Endothelial cell of umbilical vein (primary cell): ENCODE results near the gene CD72. TPM values are rescaled to one million over a fixed set of nuclear protein-coding genes. Genes with fewer than 3 reads are reported as not detected.

Experiments
- BruUV-seq: library from RNA; stranded (reverse); fragments of 400-500 nt; replicated peaks from 2 replicates; lab custom pipeline; 2021; lab: Mats Ljungman, UMichigan
- CTCF ChIA-PET: fragments of 300-600, 350-600 bp; sonication (Branson Sonifier 250); formaldehyde crosslinking; loops from one replicate; lab custom pipeline; 2021; ENCODE audit warnings: antibody characterized with exemption, inconsistent platforms; lab: Charles Lee
- POLR2A ChIA-PET: fragments of 300-600, 350-600 bp; sonication (Branson Sonifier 250); formaldehyde crosslinking; loops from one replicate; lab custom pipeline; 2021; ENCODE audit warnings: antibody characterized with exemption, inconsistent platforms; lab: Charles Lee
- DNase-seq: peaks from one replicate; pipeline ENCODE4 v3.0.0-alpha.2; 2011; ENCODE audit warnings: low read depth, low spot score
- FAIRE-seq: peaks from 2 replicates; lab custom pipeline; 2011; peaks lifted over from hg19 to GRCh38; lab: Jason Lieb, UNC
- H2AFZ ChIP-seq: 2 replicates; pipeline ENCODE4 v1.6.0; 2012; ENCODE audit warnings: low read depth, low read length, control low read depth, inconsistent platforms
- H3K27ac ChIP-seq: 2 replicates; pipeline ENCODE4 v1.5.1; 2011; ENCODE audit warnings: low read depth, mild to moderate bottlenecking, control low read depth, low read length, moderate library complexity; ENCODE audit not compliant: insufficient read depth
- H3K27me3 ChIP-seq, 2 experiments: 2 replicates each; pipeline versions ENCODE4 v1.6.0 to v1.6.1; 2011; ENCODE audit warnings: low read length in 2 of 2, mixed read lengths in 1 of 2; ENCODE audit not compliant: control insufficient read depth in 2 of 2, insufficient read depth in 2 of 2
- H3K36me3 ChIP-seq, 2 experiments: 2 replicates in 1 of 2; 3 replicates in 1 of 2; pipeline ENCODE4 v1.5.1; 2011; ENCODE audit warnings: low read length in 2 of 2, mild to moderate bottlenecking in 1 of 2, moderate library complexity in 1 of 2; ENCODE audit not compliant: control insufficient read depth in 2 of 2, insufficient read depth in 2 of 2; ENCODE audit errors: extremely low read depth in 1 of 2
- H3K4me1 ChIP-seq: 3 replicates; pipeline ENCODE4 v1.5.1; 2011; ENCODE audit warnings: mild to moderate bottlenecking, low read length; ENCODE audit not compliant: control insufficient read depth, insufficient read depth; ENCODE audit errors: extremely low read depth
- H3K4me2 ChIP-seq: 2 replicates; pipeline ENCODE4 v1.6.1; 2011; ENCODE audit warnings: low read length, control low read depth, mixed read lengths; ENCODE audit not compliant: insufficient read depth
- H3K4me3 ChIP-seq, 3 experiments: fragments of 200-600 bp in 1 of 3; sonication (generic), shearing (Covaris generic) in 1 of 3; replicated peaks in 1 of 3; 2 replicates each; pipeline ENCODE4 v1.5.1; 2011 to 2016; ENCODE audit warnings: control low read depth in 3 of 3, low read length in 3 of 3, mild to moderate bottlenecking in 2 of 3, inconsistent platforms in 1 of 3, low read depth in 1 of 3, moderate library complexity in 1 of 3; ENCODE audit not compliant: insufficient read depth in 1 of 3
- H3K79me2 ChIP-seq: 2 replicates; pipeline ENCODE4 v1.6.0; 2012; ENCODE audit warnings: low read length, inconsistent platforms; ENCODE audit not compliant: control insufficient read depth, insufficient read depth
- H3K9ac ChIP-seq: replicated peaks from 2 replicates; pipeline ENCODE3; 2011; ENCODE audit warnings: low read length, control low read depth; ENCODE audit not compliant: insufficient read depth; ENCODE audit errors: extremely low read depth
- H3K9me1 ChIP-seq: replicated peaks from 3 replicates; pipeline ENCODE4 v1.6.0; 2011; ENCODE audit warnings: mild to moderate bottlenecking, low read length; ENCODE audit not compliant: control insufficient read depth, insufficient read depth; ENCODE audit errors: extremely low read depth
- H3K9me3 ChIP-seq: replicated peaks from 2 replicates; pipeline ENCODE4 v1.5.1; 2012; ENCODE audit warnings: low read length, inconsistent platforms; ENCODE audit not compliant: control insufficient read depth, insufficient read depth
- H4K20me1 ChIP-seq: replicated peaks from 2 replicates; pipeline ENCODE3; 2011; ENCODE audit warnings: mild to moderate bottlenecking, low read length; ENCODE audit not compliant: control insufficient read depth, insufficient read depth; ENCODE audit errors: extremely low read depth
- EZH2 ChIP-seq: IDR thresholded peaks from 2 replicates; pipeline ENCODE4 v1.6.1; 2012; ENCODE audit warnings: borderline replicate concordance, low read depth, mild to moderate bottlenecking, moderate library complexity, low read length, inconsistent platforms; ENCODE audit not compliant: severe bottlenecking
- FOS ChIP-seq: IDR thresholded peaks from 2 replicates; pipeline ENCODE4 v1.6.1; 2011; ENCODE audit warnings: mild to moderate bottlenecking, low read length, moderate library complexity, borderline replicate concordance; ENCODE audit not compliant: insufficient read depth
- GATA2 ChIP-seq: IDR thresholded peaks from 2 replicates; pipeline ENCODE4 v1.7.0; 2011; ENCODE audit warnings: low read depth, mild to moderate bottlenecking, moderate library complexity, mixed read lengths, low read length; ENCODE audit not compliant: insufficient read length, insufficient read depth
- JUN ChIP-seq: IDR thresholded peaks from 2 replicates; pipeline ENCODE4 v1.6.1; 2011; ENCODE audit warnings: borderline replicate concordance, low read depth; ENCODE audit not compliant: insufficient read length, insufficient read depth
- MYC ChIP-seq: IDR thresholded peaks from one replicate; pipeline ENCODE4 v1.6.1; 2011; ENCODE audit warnings: mild to moderate bottlenecking, low read depth, low read length
- POLR2A ChIP-seq: IDR thresholded peaks from 2 replicates; pipeline ENCODE4 v1.6.1; 2012; ENCODE audit warnings: low read depth, mild to moderate bottlenecking, control low read depth, low read length
- POLR2AphosphoS5 ChIP-seq: IDR thresholded peaks from 2 replicates; pipeline ENCODE4 v1.6.1; 2012; ENCODE audit warnings: low read depth, mild to moderate bottlenecking, control low read depth, low read length, moderate library complexity; ENCODE audit not compliant: insufficient read depth
- dilution Hi-C: fragments of 300-500 bp; cut with MboI; formaldehyde crosslinking; loops from one replicate; pipeline ENCODE4 v1.15.0; 2019; ENCODE audit warnings: low sequenced_read_pairs; ENCODE audit not compliant: extremely low pct_ligation_motif_present
- intact Hi-C: fragments of 100-400 bp; cut with micrococcal nuclease; formaldehyde crosslinking; loops from one replicate; pipeline ENCODE4 v1.10.0; 2022
- polyA plus RNA-seq, 4 experiments: library from polyadenylated mRNA; depleted of rRNA in 3 of 4; stranded (reverse) in 3 of 4; unstranded in 1 of 4; fragments of >200 nt; gene quantifications; 2 replicates each; pipeline versions ENCODE4 v1.2.1 to v1.2.3, GENCODE V29; 2011 to 2012; ENCODE audit warnings: missing spikeins in 1 of 4
- total RNA-seq: library from RNA; stranded (reverse); gene quantifications from 2 replicates; pipeline ENCODE4 v1.2.3, GENCODE V29; 2021
- TF ChIP-seq, protein P1 (sequence below), 2 donors: IDR thresholded peaks; 1 replicate in 1 of 2; 2 replicates in 1 of 2; pipeline ENCODE4 v1.5.1; 2011; ENCODE audit warnings: low read length in 2 of 2, mild to moderate bottlenecking in 2 of 2, moderate library complexity in 2 of 2, control low read depth in 1 of 2, inconsistent platforms in 1 of 2, low read depth in 1 of 2; ENCODE audit not compliant: insufficient read depth in 1 of 2; ENCODE audit errors: extremely low read depth in 1 of 2
- TF ChIP-seq, protein P2 (sequence below): IDR thresholded peaks from 2 replicates; pipeline ENCODE4 v1.6.1; 2011; ENCODE audit not compliant: insufficient read depth, insufficient read length

CD72 gene
- total and polyA plus RNA-seq, 2 donors (not counting 3 experiments of a cell fraction or from before 2014, with no cell fraction given) = 0.39 TPM; not detected in 1

GRCh38 chr9:35604578-35605350 is 13.4 kb downstream of the CD72 start, which contains the start of gene TESK1:
Gene TESK1 (plus strand): TSS chr9:35605262. CDS start chr9:35605620, 358 bp downstream.
- POLR2A ChIA-PET = no interaction called here
- Histone ChIP-seq H3K9ac (peak within 1 kb of the TSS; percentile 31), H3K36me3 (peaks cover 0 to 14% of the 10 kb centered on the region in 2 experiments), H4K20me1 (no peaks in the 10 kb centered on the region), H3K9me3 (no peaks in the 10 kb centered on the region), H3K27me3 (peaks cover 0 to 2% of the 10 kb centered on the region in 2 experiments), H3K9me1 (no peaks in the 10 kb centered on the region), H2AFZ (peak within 1 kb of the TSS; percentile 69), H3K27ac (peak within 1 kb of the TSS; percentile 2), H3K79me2 (no peaks in the 10 kb centered on the region), H3K4me2 (peak within 1 kb of the TSS; percentile 51), H3K4me3 (peak within 1 kb of the TSS; percentile 40 to 44 (median 41)), H3K4me1 (peaks cover 16% of the 10 kb centered on the region)
- DNase-seq (peak; percentile 52), FAIRE-seq (no peak)
- TF ChIP-seq FOS = no peak
- TF ChIP-seq, protein P1, sequence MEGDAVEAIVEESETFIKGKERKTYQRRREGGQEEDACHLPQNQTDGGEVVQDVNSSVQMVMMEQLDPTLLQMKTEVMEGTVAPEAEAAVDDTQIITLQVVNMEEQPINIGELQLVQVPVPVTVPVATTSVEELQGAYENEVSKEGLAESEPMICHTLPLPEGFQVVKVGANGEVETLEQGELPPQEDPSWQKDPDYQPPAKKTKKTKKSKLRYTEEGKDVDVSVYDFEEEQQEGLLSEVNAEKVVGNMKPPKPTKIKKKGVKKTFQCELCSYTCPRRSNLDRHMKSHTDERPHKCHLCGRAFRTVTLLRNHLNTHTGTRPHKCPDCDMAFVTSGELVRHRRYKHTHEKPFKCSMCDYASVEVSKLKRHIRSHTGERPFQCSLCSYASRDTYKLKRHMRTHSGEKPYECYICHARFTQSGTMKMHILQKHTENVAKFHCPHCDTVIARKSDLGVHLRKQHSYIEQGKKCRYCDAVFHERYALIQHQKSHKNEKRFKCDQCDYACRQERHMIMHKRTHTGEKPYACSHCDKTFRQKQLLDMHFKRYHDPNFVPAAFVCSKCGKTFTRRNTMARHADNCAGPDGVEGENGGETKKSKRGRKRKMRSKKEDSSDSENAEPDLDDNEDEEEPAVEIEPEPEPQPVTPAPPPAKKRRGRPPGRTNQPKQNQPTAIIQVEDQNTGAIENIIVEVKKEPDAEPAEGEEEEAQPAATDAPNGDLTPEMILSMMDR (IDR thresholded peaks at IDR 0.05; ENCODE audit: extremely low read depth in 1 of 2, insufficient read depth in 1 of 2, low read depth in 1 of 2, low read length in 2 of 2) = no peak
- TF ChIP-seq JUN = no peak
- TF ChIP-seq, protein P2, sequence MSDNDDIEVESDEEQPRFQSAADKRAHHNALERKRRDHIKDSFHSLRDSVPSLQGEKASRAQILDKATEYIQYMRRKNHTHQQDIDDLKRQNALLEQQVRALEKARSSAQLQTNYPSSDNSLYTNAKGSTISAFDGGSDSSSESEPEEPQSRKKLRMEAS = no peak
- no peak for TF ChIP-seq POLR2AphosphoS5
- no peak for TF ChIP-seq EZH2
- no peak for TF ChIP-seq MYC
- TF ChIP-seq GATA2 = no peak
- TF ChIP-seq POLR2A = no peak
- dilution Hi-C loops = no loop called here
- intact Hi-C loops = loop anchor here (1.0 to 5.0 kb wide), 5 partner anchors 53 to 492 kb away; partner anchors contain the start of genes CREB3, TLN1 and TPM2
- CTCF ChIA-PET = interaction anchor here (1.3 to 1.8 kb wide), 3 partner anchors 25 to 444 kb away, joined by 6 to 13 read pairs (median 7); partner anchors contain the start of genes CCDC107, RMRP and UNC13B
- no TSS peak for BruUV-seq
